ENCODE measurements around the gene SIRT7.

SIRT7 gene

GRCh38 chr17:81906476-81907218, 11.3 kb downstream of the SIRT7 start:
- DNase-seq (ENCODE audit: low spot score): no peak
- no peak for TF ChIP-seq CTCF (IDR thresholded peaks at IDR 0.05; ENCODE audit: borderline replicate concordance, control extremely low read depth, extremely low read depth, insufficient read depth, missing control alignments)
- in situ Hi-C loops (cut with MboI; ENCODE audit: low sequenced_read_pairs, unreplicated experiment): no loop called here

- no peak for TF ChIP-seq CTCF (IDR thresholded peaks at IDR 0.05; ENCODE audit: borderline replicate concordance, control extremely low read depth, extremely low read depth, insufficient read depth, missing control alignments)
- in situ Hi-C loops (cut with MboI; ENCODE audit: low sequenced_read_pairs, unreplicated experiment): no loop called here
- no peak for DNase-seq (ENCODE audit: low spot score)
Measured at GRCh38 chr17:81905993-81906392, 12.0 kb downstream of the SIRT7 start.

DNA sequence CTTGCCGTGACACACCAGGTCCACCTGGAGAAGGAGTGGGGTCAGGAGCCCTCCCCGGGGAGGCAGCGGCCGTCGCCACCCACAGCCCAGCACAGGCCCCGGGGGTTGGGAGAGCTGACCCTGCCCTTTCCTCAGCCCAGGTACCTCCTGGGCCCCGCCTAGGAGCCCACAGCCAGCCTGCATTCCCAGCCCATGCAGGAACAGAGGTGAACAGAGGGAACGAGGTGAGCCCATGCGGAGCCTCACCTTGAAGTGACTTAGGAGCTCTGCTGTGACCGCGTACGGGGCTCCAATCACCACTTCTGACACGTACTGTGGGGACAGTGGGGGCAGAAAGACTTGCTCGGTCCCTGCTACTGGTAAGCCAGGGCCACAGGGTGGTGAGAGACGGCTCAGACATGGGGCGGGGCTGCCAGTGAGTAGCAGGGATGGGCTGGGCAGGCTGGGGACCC, 12.5 kb downstream of the SIRT7 start:
- DNase-seq (ENCODE audit: low spot score): no peak
- in situ Hi-C loops (cut with MboI; ENCODE audit: low sequenced_read_pairs, unreplicated experiment): no loop called here
- TF ChIP-seq CTCF (IDR thresholded peaks at IDR 0.05; ENCODE audit: borderline replicate concordance, control extremely low read depth, extremely low read depth, insufficient read depth, missing control alignments): no peak

DNA sequence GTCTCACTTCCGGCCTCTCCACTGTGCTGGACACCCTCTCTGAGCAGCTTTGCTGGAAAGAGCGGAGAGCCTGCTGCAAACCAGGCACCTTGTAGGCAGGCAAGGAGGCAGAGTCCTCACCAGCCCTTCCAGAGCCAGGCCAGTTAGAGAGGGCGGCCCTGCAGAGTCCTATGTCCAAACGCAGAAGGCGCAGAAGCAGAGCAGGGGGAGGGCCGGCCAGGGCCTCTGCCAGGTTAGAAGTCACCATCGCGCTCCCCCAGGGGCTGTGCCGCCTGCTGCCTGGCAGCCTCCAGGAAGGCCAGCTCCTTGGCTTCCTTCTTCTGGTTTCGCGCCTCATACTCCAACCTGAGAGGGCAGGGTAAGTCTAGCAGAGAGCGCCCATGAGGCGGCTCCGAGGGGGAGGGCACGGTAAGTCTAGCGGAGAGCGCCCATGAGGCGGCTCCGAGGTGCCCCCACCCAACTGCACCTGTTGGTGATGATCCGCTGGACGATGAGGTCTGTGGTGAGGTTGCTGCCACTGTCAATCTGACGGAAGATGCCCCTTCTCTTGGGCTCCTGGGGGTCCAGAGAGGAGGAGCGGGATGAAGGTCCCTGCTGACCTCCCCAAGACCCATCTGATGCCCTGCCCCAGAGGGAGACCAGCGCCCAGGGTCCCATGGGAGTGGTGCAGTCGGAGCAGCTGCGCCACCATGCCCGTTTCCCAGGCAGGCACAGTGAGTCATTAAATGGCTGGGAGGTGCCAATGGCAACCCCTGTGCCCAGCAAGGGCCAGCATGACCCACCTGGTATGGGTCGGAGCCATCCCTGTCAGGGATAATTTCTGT, 13.2 kb downstream of the SIRT7 start:
- in situ Hi-C loops (cut with MboI; ENCODE audit: low sequenced_read_pairs, unreplicated experiment): no loop called here

DNA sequence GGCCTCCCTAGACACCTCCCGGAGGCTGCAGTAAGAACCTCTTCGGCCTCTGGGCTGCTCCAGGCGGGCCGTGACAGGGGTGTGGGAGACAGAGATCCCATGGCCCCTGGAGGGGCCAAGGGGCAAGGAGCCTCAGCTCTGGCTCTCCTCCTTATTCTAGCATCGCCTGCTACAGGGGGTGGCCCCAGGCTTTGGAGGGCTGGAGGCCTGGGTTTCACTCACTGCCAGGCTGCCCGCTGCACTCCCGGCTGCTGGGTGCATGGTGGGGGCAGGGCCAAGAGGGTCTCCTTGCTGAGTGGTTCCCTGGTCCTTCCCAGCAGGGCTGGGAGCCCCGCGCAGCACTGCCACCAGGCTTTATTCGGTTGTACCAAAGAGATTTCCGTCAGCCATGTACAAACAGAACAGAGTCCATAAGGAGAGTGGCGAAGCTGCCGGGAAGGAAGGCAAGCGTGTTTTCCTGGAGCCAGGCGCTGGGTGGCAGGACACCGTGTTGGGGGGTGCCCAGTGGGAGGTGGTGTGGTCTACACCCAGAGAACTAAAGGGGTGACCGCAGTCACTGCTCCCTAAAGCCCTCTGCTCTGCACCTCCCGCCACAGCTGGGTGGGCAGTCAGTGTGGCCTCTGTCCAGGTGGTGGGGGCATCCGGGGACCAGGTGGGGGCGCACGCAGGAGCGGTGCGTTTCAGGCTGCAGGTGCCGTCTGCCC, 13.9 kb downstream of the SIRT7 start:
- no peak for TF ChIP-seq CTCF (IDR thresholded peaks at IDR 0.05; ENCODE audit: borderline replicate concordance, control extremely low read depth, extremely low read depth, insufficient read depth, missing control alignments)
- in situ Hi-C loops (cut with MboI; ENCODE audit: low sequenced_read_pairs, unreplicated experiment): no loop called here
- DNase-seq (ENCODE audit: low spot score): no peak

More for the DNA sequence above, 13.2 kb downstream of the SIRT7 start:
- TF ChIP-seq CTCF (IDR thresholded peaks at IDR 0.05; ENCODE audit: borderline replicate concordance, control extremely low read depth, extremely low read depth, insufficient read depth, missing control alignments): no peak
- DNase-seq (ENCODE audit: low spot score): no peak

- in situ Hi-C loops (cut with MboI; ENCODE audit: low sequenced_read_pairs, unreplicated experiment): no loop called here
- no peak for TF ChIP-seq CTCF (IDR thresholded peaks at IDR 0.05; ENCODE audit: borderline replicate concordance, control extremely low read depth, extremely low read depth, insufficient read depth, missing control alignments)
- no peak for DNase-seq (ENCODE audit: low spot score)
Measured at GRCh38 chr17:81903415-81903831, 14.6 kb downstream of the SIRT7 start.

All from GM13976 (cell line).